Upper lobe of left lung (tissue), 4 donors: Measurements from ENCODE around the gene DDIT4.

Experiments used
- EP300 ChIP-seq, 4 donors: sonication (generic); formaldehyde crosslinking; IDR thresholded peaks; one replicate each; pipeline ENCODE4 v1.5.1; 2017; ENCODE audit warnings: antibody characterized with exemption in 4 of 4, control low read depth in 2 of 4
- POLR2A ChIP-seq, 4 donors: fragments of 450-650 bp; IDR thresholded peaks; one replicate each; pipeline ENCODE4 v1.5.1; 2016 to 2017; ENCODE audit warnings: antibody characterized with exemption in 4 of 4, mild to moderate bottlenecking in 2 of 4

GRCh38 chr10:72298592-72299519, 25.1 kb downstream of the DDIT4 start:
- TF ChIP-seq EP300 (IDR thresholded peaks at IDR 0.05), result no peak
- TF ChIP-seq POLR2A (IDR thresholded peaks at IDR 0.05), result no peak
